ENCODE data around the gene ZC3H8.
"Not testable (repeated sequence)": the region's sequence is repeated elsewhere in the genome, so short reads cannot be mapped to it uniquely, and the experiment has no call there.

ZC3H8 gene

GRCh38 chr2:112254466-112255240, at the start of gene ZC3H8:
Gene ZC3H8, minus strand, starts transcription at chr2:112255042. Its CDS starts 61 bp downstream, at chr2:112254981.
- H3K27ac Mint-ChIP-seq: peak within 1 kb of the TSS; percentile 94
- no peaks in the 10 kb centered on the region for H3K27me3 Mint-ChIP-seq
- peak within 1 kb of the TSS; percentile 82 for H3K4me3 Mint-ChIP-seq
- CTCF ChIA-PET: interaction anchor here (1.0 to 1.4 kb wide), 4 partner anchors 66 to 136 kb away, joined by 3 to 4 read pairs (median 3); no protein-coding TSS in a partner anchor
- H3K36me3 Mint-ChIP-seq: peaks cover 8% of the 10 kb centered on the region
- no peaks in the 10 kb centered on the region for H3K9me3 Mint-ChIP-seq
- H3K4me1 Mint-ChIP-seq: peaks cover 31% of the 10 kb centered on the region
- peak; percentile 95 for DNase-seq

DNA sequence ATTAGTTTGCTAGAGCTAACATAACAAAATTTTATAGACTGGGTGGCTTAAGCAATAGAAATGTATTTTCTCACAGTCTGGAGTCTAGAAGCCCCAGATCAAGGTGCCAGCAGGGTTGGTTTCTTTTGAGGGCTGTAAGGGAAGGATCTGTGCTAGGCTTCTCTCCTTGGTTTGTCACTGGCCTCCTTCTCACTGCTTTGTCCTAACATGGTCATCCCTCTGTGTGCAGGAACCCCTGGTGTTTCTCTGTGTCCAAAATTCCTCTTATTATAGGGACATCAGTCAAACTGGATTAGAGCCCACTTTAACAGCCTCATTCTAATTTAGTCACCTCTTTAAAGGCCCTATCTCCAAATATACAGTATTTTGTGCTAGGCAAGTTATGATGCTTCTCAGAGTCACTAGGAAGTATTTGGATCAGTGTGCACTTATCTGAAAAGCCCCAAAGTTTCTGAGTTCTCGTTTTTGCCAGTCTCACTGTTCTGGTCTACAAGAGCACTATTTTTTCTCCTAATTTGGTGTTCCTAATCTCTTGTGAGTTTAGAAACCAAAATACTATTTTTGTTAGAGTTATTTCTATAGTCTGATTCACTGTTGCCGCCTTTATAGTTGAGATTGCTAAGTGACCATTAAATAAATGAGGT, 49.6 kb upstream of the ZC3H8 start:
- Mint-ChIP-seq H3K36me3 (peaks cover 26% of the 10 kb centered on the region), H3K27ac (no peak overlapping the region), H3K4me3 (no peak overlapping the region), H3K27me3 (no peaks in the 10 kb centered on the region), H3K9me3 (no peaks in the 10 kb centered on the region), H3K4me1 (no peaks in the 10 kb centered on the region)
- DNase-seq: no peak
- CTCF ChIA-PET: no interaction called here

DNA sequence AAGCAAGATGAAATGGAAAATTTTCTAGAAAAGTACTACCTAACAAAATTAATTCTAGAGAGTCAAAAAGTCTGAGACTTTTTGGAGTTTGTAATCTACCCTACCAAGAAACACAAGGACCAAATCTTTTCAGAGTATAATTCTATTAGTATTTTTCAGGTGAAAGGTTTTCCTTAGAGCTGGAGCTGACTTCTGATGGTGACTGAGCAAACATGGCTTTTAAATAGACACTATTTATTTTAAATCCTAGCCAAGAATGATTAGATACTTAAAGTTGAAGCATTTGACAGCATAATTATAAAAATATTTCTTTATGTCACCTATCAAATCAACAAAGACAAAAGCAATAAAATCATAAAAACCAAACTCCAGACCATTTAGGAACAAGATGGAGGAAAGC, 47.1 kb upstream of the ZC3H8 start:
- Mint-ChIP-seq H3K4me3 (no peak overlapping the region), H3K27ac (no peak overlapping the region), H3K9me3 (no peaks in the 10 kb centered on the region), H3K36me3 (peaks cover 26% of the 10 kb centered on the region), H3K27me3 (no peaks in the 10 kb centered on the region), H3K4me1 (no peaks in the 10 kb centered on the region)
- CTCF ChIA-PET: no interaction called here
- DNase-seq: no peak

- CTCF ChIA-PET: no interaction called here
- Mint-ChIP-seq H3K4me1 (no peaks in the 10 kb centered on the region), H3K9me3 (no peaks in the 10 kb centered on the region), H3K36me3 (peaks cover 26% of the 10 kb centered on the region), H3K27me3 (no peaks in the 10 kb centered on the region), H3K27ac (no peak overlapping the region), H3K4me3 (no peak overlapping the region)
- DNase-seq: no peak
Observed at GRCh38 chr2:112301171-112301584, 46.3 kb upstream of the ZC3H8 start.

DNA sequence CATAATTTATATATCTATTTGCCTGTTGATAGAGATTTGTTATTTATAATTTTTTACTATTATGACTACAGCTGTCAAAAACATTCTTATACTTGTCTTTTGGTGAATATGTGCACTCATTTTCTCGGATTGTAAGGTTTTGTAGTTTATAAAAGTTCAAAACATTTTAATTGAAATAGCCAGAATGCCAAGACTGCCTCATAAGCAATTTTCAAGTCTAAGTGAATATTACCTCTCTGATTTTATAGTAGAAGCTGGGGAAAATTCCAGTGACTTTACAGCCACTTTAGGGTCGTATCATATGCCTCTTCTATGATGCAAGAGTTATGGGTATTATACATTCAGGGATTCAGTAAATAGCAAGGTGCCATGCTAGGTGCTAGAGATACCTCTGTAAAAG, 41.6 kb upstream of the ZC3H8 start:
- H3K4me1 Mint-ChIP-seq: no peaks in the 10 kb centered on the region
- no peaks in the 10 kb centered on the region for H3K27me3 Mint-ChIP-seq
- peaks cover 9% of the 10 kb centered on the region for H3K36me3 Mint-ChIP-seq
- DNase-seq: no peak
- H3K9me3 Mint-ChIP-seq: no peaks in the 10 kb centered on the region
- H3K4me3 Mint-ChIP-seq: no peak overlapping the region
- no peak overlapping the region for H3K27ac Mint-ChIP-seq
- CTCF ChIA-PET: no interaction called here

DNA sequence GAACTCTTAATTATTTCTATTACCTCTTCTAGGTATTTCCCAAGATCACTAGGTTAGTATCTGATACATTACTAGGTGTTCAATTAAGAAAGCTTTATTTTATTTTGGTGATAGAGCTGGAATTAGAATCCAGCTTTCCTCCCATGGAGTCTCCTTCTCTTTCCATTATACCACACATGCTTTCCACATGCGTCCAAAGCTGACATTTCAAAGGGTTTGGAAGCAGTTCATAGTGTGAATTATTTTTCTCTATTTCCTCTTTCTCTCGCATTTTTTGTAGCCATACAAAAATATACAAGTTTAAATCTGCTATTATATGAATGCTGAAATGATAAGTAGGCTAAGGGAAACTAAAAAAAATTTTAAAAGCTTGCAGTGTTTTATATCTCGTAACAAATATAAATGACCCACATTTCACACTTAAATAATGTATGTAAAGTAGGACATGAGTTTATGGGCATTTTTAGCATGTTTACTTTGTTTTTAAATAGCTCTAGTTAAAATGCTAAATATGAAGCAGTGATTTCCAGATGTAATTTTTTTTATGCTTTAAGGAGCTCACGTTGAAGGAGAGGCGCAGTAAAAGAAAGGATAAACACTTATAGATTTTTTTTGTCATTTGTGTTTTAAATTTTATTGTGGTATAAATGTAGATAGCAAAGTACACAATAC, 40.7 kb upstream of the ZC3H8 start:
- no peak overlapping the region for H3K27ac Mint-ChIP-seq
- no peaks in the 10 kb centered on the region for H3K27me3 Mint-ChIP-seq
- H3K4me3 Mint-ChIP-seq: no peak overlapping the region
- DNase-seq: no peak
- CTCF ChIA-PET: interaction anchor here (0.7 kb wide), 1 partner anchor 491 kb away, joined by 3 read pairs; no protein-coding TSS in a partner anchor
- H3K9me3 Mint-ChIP-seq: no peaks in the 10 kb centered on the region
- peaks cover 3% of the 10 kb centered on the region for H3K36me3 Mint-ChIP-seq
- H3K4me1 Mint-ChIP-seq: no peaks in the 10 kb centered on the region

DNA sequence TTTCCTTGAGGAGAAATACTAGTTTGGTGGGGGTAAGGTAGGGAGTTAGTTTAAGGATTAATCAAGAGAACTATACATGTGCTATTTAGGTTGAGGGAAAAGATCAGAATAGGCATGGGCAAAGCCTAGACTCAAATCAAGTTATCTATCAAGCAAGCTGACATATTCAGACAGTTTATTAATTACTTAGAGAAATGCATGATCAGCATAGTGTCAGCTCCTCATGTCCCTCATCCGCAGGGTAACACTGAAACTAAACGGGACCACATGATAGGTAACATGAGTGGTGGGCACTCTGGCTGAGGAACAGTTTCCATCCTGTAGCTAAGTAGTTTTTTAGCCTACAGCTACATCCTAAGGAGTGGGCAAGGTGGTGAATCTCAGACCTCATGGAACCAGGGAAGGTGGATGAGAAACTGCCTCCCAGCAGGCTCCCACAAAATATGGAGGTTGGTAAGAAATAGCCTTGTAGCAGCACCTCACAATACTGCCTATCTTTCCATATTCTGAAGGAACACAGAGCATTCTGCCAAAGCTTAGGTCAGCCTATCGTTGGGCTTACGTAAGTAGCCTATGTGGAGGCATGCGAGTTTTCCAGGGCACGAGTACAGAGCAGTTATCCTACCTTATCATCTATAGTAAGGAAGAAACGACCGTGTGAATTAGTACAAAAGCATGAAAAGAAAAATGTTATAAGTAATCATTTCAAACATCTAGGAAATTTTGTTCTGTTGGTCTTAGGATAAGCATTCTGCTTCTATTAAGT, 39.0 kb upstream of the ZC3H8 start:
- H3K27ac Mint-ChIP-seq: no peak overlapping the region
- no peaks in the 10 kb centered on the region for H3K4me1 Mint-ChIP-seq
- DNase-seq: no peak
- no peaks in the 10 kb centered on the region for H3K27me3 Mint-ChIP-seq
- CTCF ChIA-PET: no interaction called here
- H3K4me3 Mint-ChIP-seq: no peak overlapping the region
- no peaks in the 10 kb centered on the region for H3K36me3 Mint-ChIP-seq
- H3K9me3 Mint-ChIP-seq: no peaks in the 10 kb centered on the region

DNA sequence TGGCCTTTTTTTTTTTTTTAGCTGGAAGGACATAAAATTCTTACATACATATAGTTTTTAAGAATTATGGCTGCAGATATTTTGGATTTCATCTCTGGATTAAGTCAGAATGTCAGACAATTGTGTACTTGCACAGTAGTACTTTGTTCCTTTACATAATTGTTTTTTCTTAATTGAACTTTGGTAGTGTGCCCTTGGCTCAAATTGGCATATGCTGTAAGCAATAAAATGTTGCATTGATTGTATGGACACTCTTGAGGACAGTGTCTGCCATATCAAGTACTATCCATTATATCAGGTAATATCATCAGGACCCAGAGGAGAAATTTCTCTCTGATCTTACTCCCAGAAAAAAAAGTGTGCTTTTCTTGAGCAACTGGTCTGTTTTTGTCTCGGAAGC, 35.8 kb upstream of the ZC3H8 start:
- H3K27me3 Mint-ChIP-seq: no peaks in the 10 kb centered on the region
- no peak overlapping the region for H3K27ac Mint-ChIP-seq
- H3K4me1 Mint-ChIP-seq: no peaks in the 10 kb centered on the region
- CTCF ChIA-PET: interaction anchor here (0.7 to 1.2 kb wide), 3 partner anchors 41 to 411 kb away, joined by 3 read pairs; no protein-coding TSS in a partner anchor
- no peak for DNase-seq
- no peak overlapping the region for H3K4me3 Mint-ChIP-seq
- H3K9me3 Mint-ChIP-seq: no peaks in the 10 kb centered on the region
- no peaks in the 10 kb centered on the region for H3K36me3 Mint-ChIP-seq

- no peaks in the 10 kb centered on the region for H3K27me3 Mint-ChIP-seq
- H3K36me3 Mint-ChIP-seq: no peaks in the 10 kb centered on the region
- H3K27ac Mint-ChIP-seq: no peak overlapping the region
- H3K4me1 Mint-ChIP-seq: no peaks in the 10 kb centered on the region
- no peaks in the 10 kb centered on the region for H3K9me3 Mint-ChIP-seq
- CTCF ChIA-PET: no interaction called here
- no peak for DNase-seq
- no peak overlapping the region for H3K4me3 Mint-ChIP-seq
Observed at GRCh38 chr2:112290088-112290487, 35.2 kb upstream of the ZC3H8 start.

DNA sequence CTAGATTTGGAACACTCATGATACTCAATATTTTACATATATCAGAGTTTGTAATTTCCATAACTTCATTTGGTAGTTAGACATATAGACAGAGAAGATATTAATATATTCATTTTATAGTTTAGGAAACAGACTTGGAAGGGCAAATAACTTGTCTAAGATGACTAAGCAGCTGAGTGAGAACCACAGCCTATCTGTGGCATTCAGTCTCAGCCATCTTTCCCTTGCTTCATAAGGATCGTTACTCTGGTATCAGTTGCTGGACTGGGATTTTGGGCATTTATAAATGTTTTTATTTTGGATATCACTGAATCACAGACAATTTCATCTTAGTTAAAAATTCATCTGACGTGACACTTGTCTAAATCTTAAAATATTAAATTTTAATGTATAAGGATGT, 28.7 kb upstream of the ZC3H8 start:
- H3K36me3 Mint-ChIP-seq, H3K4me1 Mint-ChIP-seq, H3K9me3 Mint-ChIP-seq, DNase-seq, H3K27me3 Mint-ChIP-seq, H3K4me3 Mint-ChIP-seq, CTCF ChIA-PET, H3K27ac Mint-ChIP-seq: not testable (repeated sequence)

- H3K4me1 Mint-ChIP-seq, H3K27me3 Mint-ChIP-seq, CTCF ChIA-PET, H3K4me3 Mint-ChIP-seq, H3K9me3 Mint-ChIP-seq, H3K36me3 Mint-ChIP-seq, DNase-seq, H3K27ac Mint-ChIP-seq: not testable (repeated sequence)
Observed at GRCh38 chr2:112282066-112282465, 27.2 kb upstream of the ZC3H8 start.

DNA sequence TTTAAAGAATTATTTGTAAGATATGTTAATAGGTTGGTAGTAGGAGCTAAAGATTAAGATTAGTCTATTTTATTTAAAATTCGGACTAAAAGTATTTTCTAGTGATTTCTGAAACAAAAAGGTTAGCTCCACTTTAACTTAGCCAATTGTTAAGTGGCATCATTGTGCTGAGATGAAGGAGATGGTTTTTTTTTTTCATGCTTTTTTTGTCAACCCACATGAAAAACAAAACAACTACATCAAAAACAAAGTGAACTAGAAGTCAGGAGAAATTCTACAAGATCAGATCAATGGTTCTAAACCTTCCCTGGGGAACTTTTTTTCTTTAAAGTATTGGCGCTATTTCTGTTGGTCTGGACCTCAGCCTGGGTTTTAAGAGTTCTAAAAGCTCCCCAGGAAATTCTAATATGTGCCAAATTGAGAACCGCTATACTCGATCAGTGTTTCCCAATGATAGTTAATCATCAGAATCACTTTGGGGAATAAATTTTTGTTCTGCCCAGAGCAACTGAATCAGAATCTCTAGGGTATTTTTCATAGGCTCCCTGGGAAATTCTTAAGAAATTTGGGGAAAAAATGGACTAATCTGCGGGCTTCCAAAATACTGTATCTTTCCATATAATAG, 22.9 kb upstream of the ZC3H8 start:
- no peak for DNase-seq
- CTCF ChIA-PET: no interaction called here
- H3K27me3 Mint-ChIP-seq: peaks cover 5% of the 10 kb centered on the region
- no peaks in the 10 kb centered on the region for H3K9me3 Mint-ChIP-seq
- H3K4me1 Mint-ChIP-seq: peaks cover 21% of the 10 kb centered on the region
- no peak overlapping the region for H3K4me3 Mint-ChIP-seq
- H3K27ac Mint-ChIP-seq: no peak overlapping the region
- H3K36me3 Mint-ChIP-seq: no peaks in the 10 kb centered on the region

GRCh38 chr2:112276954-112277353, 22.1 kb upstream of the ZC3H8 start:
- Mint-ChIP-seq H3K27ac (no peak overlapping the region), H3K9me3 (no peaks in the 10 kb centered on the region), H3K4me3 (peak overlapping the region; percentile 89), H3K36me3 (no peaks in the 10 kb centered on the region), H3K4me1 (peaks cover 21% of the 10 kb centered on the region), H3K27me3 (peaks cover 5% of the 10 kb centered on the region)
- CTCF ChIA-PET: no interaction called here
- DNase-seq: no peak

Measured in activated naive CD4-positive, alpha-beta T cell treated with anti-CD3 and anti-CD28 coated beads, Interleukin-2, amount 10 ng/mL, durations not matched to agents 7 days and 5 days (primary cell).